Lower leg skin (tissue), 4 donors: ENCODE results near the gene ADAM8. TPM values are rescaled to one million over a fixed set of nuclear protein-coding genes. Genes with fewer than 3 reads are reported as not detected.

Source experiments
- DNase-seq, 2 donors: peaks; one replicate each; pipeline ENCODE4 v3.0.0-alpha.2; 2019; ENCODE audit warnings: low spot score in 2 of 2
- H3K4me3 ChIP-seq: fragments of 200-600 bp; sonication (generic); 2 replicates; pipeline ENCODE4 v1.5.1; 2017; ENCODE audit warnings: mild to moderate bottlenecking, low read depth; ENCODE audit not compliant: poor library complexity, severe bottlenecking
- CTCF ChIP-seq, 3 donors: fragments of 450-650 bp; IDR thresholded peaks; one replicate each; pipeline ENCODE4 v1.5.1; 2016; ENCODE audit warnings: antibody characterized with exemption in 3 of 3, mild to moderate bottlenecking in 3 of 3, moderate library complexity in 2 of 3
- POLR2A ChIP-seq, 2 donors: fragments of 450-650 bp; IDR thresholded peaks; one replicate each; pipeline ENCODE4 v1.6.1; 2016 to 2017; ENCODE audit warnings: antibody characterized with exemption in 2 of 2, mild to moderate bottlenecking in 1 of 2, moderate library complexity in 1 of 2
- WGBS, 2 donors: methylation state at CpG; one replicate each; pipeline ENCODE4 v1.1.5; 2018; 5-methylcytosine and 5-hydroxymethylcytosine counted together
- intact Hi-C: fragments of 100-400 bp; cut with DNase I; formaldehyde crosslinking; loops from one replicate; pipeline ENCODE4 v1.15.0; 2023; ENCODE audit warnings: low total_unique reads
- microRNA counts, 2 donors: library from miRNA; unstranded; fragments of <30 nt; microRNA quantifications; one replicate each; lab custom pipeline; 2016
- microRNA-seq, 2 donors: library from miRNA; unstranded; fragments of <30 nt; microRNA quantifications; one replicate each; pipeline ENCODE4, GENCODE V29; 2016; ENCODE audit warnings: borderline replicate concordance in 2 of 2, borderline number of aligned reads in 1 of 2
- total RNA-seq, 4 donors: library from RNA; depleted of rRNA; stranded (reverse); fragments of >200 nt; gene quantifications; one replicate each; pipeline ENCODE4 v1.1.0, GENCODE V29; 2016

Gene ADAM8
- total RNA-seq, 4 donors from 2014 or later, result 3.3 to 5.9 (median 4.6) TPM

GRCh38 chr10:133214468-133215410 is 61.9 kb downstream of the ADAM8 start:
- DNase-seq, result no peak
- TF ChIP-seq POLR2A (IDR thresholded peaks at IDR 0.05), result no peak
- TF ChIP-seq CTCF (IDR thresholded peaks at IDR 0.05), result no peak
- 78 to 80% methylated on average over 23 to 27 of the region's 28 CpGs for WGBS, 2 donors

GRCh38 chr10:133213641-133214467 is 62.8 kb downstream of the ADAM8 start:
- no peak overlapping the region for H3K4me3 ChIP-seq
- DNase-seq, result no peak
- no peak for TF ChIP-seq POLR2A (IDR thresholded peaks at IDR 0.05)
- TF ChIP-seq CTCF (IDR thresholded peaks at IDR 0.05), result no peak
- WGBS, 2 donors, result 81 to 85% methylated on average over 31 to 32 of the region's 32 CpGs
- intact Hi-C loops, result no loop called here

More at GRCh38 chr10:133214468-133215410, 61.9 kb downstream of the ADAM8 start:
- H3K4me3 ChIP-seq, result no peak overlapping the region
- intact Hi-C loops, result no loop called here

- TF ChIP-seq CTCF (IDR thresholded peaks at IDR 0.05) (no peak), POLR2A (IDR thresholded peaks at IDR 0.05) (no peak)
- 76 to 86% methylated on average over 9 to 18 of the region's 20 CpGs for WGBS, 2 donors
- no peak for DNase-seq
- intact Hi-C loops, result no loop called here
- H3K4me3 ChIP-seq, result no peak overlapping the region
Measured at GRCh38 chr10:133212853-133213494, 63.7 kb downstream of the ADAM8 start.

MicroRNAs encoded within 50 kb of the gene (microRNA counts, 767-probe panel; counts per million panel counts)
- microRNA hsa-miR-202-3p (lab: Ali Mortazavi, UCI), result 0 to 358 counts per million in 2 donors

Small RNAs within 50 kb of the gene (microRNA-seq; reads per million reads assigned to microRNA genes)
- gene MIR202, result 4.1 to 7.9 reads per million in 2 donors

Other genes starting within 250 kb of the ADAM8 start
- not detected for gene ADGRA1, start 188.9 kb downstream of the ADAM8 start, total RNA-seq
- under 1 TPM; 0.19 to 0.59 (median 0.39) TPM for gene KNDC1, start 116.6 kb downstream of the ADAM8 start, total RNA-seq
- gene UTF1, start 46.7 kb downstream of the ADAM8 start, total RNA-seq, result not detected
- under 1 TPM in 2 of 4 donors, not detected in 2; 0.42 to 0.65 TPM for gene VENTX, start 39.0 kb downstream of the ADAM8 start, total RNA-seq
- gene TUBGCP2, start 32.0 kb upstream of the ADAM8 start, total RNA-seq, result 10 to 100 TPM; 41.1 to 75.7 (median 43.5) TPM
- 10 to 100 TPM; 15.8 to 30.3 (median 22.0) TPM for gene ZNF511, start 32.0 kb upstream of the ADAM8 start, total RNA-seq
- gene CALY, start 60.0 kb upstream of the ADAM8 start, total RNA-seq, result not detected
- not detected for gene PRAP1, start 70.5 kb upstream of the ADAM8 start, total RNA-seq
- 10 to 100 TPM; 11.1 to 15.8 (median 15.0) TPM for gene FUOM, start 81.2 kb upstream of the ADAM8 start, total RNA-seq
- gene ECHS1, start 96.5 kb upstream of the ADAM8 start, total RNA-seq, result 10 to 100 TPM; 40.0 to 85.7 (median 61.8) TPM
- 10 to 100 TPM in 3 of 4 donors, 1 to 10 TPM in 1; 8.1 to 21.8 (median 14.4) TPM for gene PAOX, start 102.4 kb upstream of the ADAM8 start, total RNA-seq
- 10 to 100 TPM; 16.4 to 36.0 (median 25.6) TPM for gene MTG1, start 117.3 kb upstream of the ADAM8 start, total RNA-seq
- gene SPRN, start 147.8 kb upstream of the ADAM8 start, total RNA-seq, result under 1 TPM in 2 of 4 donors, not detected in 2; 0.13 to 0.19 TPM
- gene SCART1, start 177.1 kb upstream of the ADAM8 start, total RNA-seq, result 1 to 10 TPM in 3 of 4 donors, under 1 TPM in 1; 0.80 to 2.2 (median 1.6) TPM